Measurements from ENCODE around the gene CYRIA. TPM values are rescaled to one million over a fixed set of nuclear protein-coding genes. Genes with fewer than 3 reads are reported as not detected.
A peak's percentile ranks its signal among the peaks of the same experiment; 100 is the strongest.

Gene CYRIA
- total and polyA plus RNA-seq, 7 donors: 0.92 to 15.3 (median 9.0) TPM

DNA sequence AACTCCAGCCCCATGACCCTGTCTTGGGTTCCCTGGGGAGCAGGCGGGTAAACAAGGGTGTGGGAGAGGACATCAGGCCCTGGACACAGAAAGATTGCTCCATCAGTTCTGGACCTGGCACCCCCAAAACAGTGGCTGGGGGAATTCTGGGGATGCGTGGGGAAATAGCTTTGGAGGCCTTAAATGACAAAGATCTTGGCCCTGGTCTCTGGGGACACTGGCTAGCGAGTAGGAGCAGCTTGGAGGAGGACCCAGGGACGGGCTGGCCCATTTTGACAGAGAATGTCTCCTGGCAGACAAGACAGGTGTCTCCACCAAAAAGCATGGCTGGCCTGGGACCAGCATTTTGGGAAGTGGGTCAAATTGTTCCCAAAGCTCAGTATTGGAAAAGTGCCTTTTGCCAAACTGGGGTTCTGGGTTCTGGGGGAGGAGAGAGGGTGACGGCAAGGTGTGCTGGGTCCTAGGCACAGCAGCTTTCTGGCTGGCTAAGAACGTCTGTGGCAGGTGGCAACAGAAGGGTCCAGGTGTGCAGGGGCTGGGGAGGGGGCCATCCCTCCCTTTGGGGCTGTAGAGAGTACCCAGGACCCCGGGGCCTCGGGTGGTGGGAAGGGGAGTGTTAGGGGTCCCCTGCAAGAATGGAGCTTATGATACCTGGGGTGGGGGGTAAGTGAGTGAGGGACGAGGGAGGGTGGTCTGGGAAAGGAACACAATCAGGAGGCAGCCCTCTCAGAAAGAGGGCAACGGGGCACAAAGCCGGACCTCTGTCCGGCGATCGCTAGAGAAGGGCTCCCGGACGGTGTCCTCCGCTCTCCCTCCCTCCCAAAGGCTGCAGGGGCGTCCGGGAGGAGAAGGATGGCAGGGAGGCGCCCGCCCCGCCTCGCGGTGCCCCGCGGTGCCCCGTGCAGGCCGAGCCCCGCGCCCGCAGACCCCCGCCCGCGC lies 556 bp downstream of the CYRIA start:
- Histone ChIP-seq H3K4me1 (peaks cover 0 to 51% (median 49%) of the 10 kb centered on the region in 4 donors), H3K36me3 (no peaks in the 10 kb centered on the region), H3K27me3 (no peaks in the 10 kb centered on the region), H3K27ac (peak overlapping the region; percentile 67 to 83 (median 76)), H3K4me3 (peak overlapping the region; percentile 65 to 87 (median 80)), H3K9me3 (no peaks in the 10 kb centered on the region)
- TF ChIP-seq EP300 (IDR thresholded peaks at IDR 0.05): no peak
- no peak for TF ChIP-seq POLR2A (IDR thresholded peaks at IDR 0.05)
- TF ChIP-seq, protein P1, sequence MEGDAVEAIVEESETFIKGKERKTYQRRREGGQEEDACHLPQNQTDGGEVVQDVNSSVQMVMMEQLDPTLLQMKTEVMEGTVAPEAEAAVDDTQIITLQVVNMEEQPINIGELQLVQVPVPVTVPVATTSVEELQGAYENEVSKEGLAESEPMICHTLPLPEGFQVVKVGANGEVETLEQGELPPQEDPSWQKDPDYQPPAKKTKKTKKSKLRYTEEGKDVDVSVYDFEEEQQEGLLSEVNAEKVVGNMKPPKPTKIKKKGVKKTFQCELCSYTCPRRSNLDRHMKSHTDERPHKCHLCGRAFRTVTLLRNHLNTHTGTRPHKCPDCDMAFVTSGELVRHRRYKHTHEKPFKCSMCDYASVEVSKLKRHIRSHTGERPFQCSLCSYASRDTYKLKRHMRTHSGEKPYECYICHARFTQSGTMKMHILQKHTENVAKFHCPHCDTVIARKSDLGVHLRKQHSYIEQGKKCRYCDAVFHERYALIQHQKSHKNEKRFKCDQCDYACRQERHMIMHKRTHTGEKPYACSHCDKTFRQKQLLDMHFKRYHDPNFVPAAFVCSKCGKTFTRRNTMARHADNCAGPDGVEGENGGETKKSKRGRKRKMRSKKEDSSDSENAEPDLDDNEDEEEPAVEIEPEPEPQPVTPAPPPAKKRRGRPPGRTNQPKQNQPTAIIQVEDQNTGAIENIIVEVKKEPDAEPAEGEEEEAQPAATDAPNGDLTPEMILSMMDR (IDR thresholded peaks at IDR 0.05): no peak
- TF ChIP-seq POLR2AphosphoS5 (IDR thresholded peaks at IDR 0.05): no peak
- peak; percentile 74 for DNase-seq
- 6 to 10% methylated on average over 34 of the region's 34 CpGs for WGBS, 2 donors
- intact Hi-C loops (cut with DNase I): no loop called here

DNA sequence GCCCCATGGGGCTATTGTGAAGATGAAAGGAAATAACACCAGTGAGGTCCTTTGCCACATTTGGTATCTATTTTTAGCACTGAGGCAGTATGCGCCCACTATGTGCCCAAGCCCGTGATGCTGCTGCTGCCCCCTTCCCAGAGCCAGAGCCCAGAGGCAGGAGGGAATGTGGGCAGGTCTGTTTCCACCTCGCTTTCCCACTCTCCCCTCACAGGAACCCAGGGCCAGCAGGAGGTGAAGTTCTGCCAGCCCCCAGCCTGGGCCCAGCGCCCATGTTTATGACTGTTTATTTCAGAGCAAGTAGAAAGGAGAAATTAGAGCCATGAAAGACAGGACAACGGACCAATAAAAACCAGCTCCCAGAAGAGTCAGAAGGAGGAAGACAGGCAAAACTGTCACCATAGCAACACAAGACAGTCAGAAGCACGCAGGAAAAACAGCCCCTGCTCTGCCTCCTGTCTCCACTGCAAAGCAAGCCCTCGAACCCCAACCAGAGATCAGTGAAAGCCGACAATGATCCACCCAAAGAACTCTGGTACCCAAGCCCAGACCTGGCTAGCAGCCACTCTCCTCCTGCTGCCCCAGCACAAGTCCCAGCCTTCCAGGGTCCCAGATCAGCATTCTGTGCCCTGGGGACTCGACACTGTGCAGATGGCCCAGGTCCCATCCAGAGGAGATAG lies 1.4 kb downstream of the CYRIA start:
- 14 to 28% methylated on average over 9 of the region's 9 CpGs for WGBS, 2 donors
- intact Hi-C loops (cut with DNase I): no loop called here
- Histone ChIP-seq H3K4me1 (peaks cover 0 to 60% (median 53%) of the 10 kb centered on the region in 4 donors), H3K9me3 (no peaks in the 10 kb centered on the region), H3K27me3 (no peaks in the 10 kb centered on the region), H3K36me3 (no peaks in the 10 kb centered on the region), H3K27ac (peak overlapping the region; percentile 67 to 83 (median 76)), H3K4me3 (peak overlapping the region; percentile 65 to 87 (median 80))
- TF ChIP-seq, protein P1 (IDR thresholded peaks at IDR 0.05): no peak
- TF ChIP-seq POLR2A (IDR thresholded peaks at IDR 0.05) (no peak), EP300 (IDR thresholded peaks at IDR 0.05) (no peak), POLR2AphosphoS5 (IDR thresholded peaks at IDR 0.05) (peak in 3 of 4 donors; percentile 37 to 70 (median 39))
- DNase-seq: peak; percentile 88

DNA sequence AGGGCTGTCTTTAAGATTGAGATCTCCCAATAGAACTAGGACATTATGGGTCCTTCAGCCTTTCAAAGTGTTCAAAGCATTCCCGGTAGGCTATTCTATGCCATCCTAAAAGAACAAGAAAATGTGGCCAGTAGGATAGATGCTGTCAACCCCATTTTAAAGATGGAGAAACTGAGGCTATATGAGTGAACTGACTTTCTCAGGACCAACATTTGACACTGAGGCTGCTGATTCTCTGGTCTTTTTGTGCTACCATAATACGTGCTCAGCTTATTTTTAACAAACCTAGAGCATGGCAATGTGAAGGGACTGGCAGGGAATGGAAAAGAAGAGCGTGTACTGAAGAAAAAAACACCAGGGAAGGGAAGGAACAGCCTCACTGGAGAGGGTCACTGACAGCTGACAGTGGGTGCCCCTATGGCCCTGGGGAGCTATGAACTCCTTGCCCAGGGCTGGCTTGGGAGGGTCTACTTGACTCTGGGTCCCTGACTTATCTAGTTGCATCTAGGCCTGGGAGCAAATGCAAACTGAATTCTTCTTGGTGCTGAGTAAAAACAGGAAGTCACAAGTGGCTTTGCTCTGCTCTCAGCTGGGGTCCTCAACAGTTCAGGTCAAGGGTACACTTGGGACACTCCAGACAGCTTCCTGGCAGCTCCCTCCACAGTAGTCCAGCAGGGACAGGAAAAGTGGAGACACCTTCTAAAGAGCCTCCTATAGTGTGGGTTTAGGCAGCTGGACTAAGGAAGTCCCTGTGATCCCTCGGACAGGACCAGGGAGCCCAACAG lies 2.3 kb downstream of the CYRIA start:
- intact Hi-C loops (cut with DNase I): no loop called here
- Histone ChIP-seq H3K4me3 (peak overlapping the region in 2 of 4 donors; percentile 65 to 78), H3K27ac (peak overlapping the region; percentile 67 to 83 (median 76)), H3K36me3 (no peaks in the 10 kb centered on the region), H3K4me1 (peaks cover 0 to 69% (median 61%) of the 10 kb centered on the region in 4 donors), H3K9me3 (no peaks in the 10 kb centered on the region), H3K27me3 (no peaks in the 10 kb centered on the region)
- 84 to 86% methylated on average over 4 of the region's 4 CpGs for WGBS, 2 donors
- no peak for DNase-seq
- TF ChIP-seq EP300 (IDR thresholded peaks at IDR 0.05) (no peak), POLR2A (IDR thresholded peaks at IDR 0.05) (no peak), POLR2AphosphoS5 (IDR thresholded peaks at IDR 0.05) (no peak)
- TF ChIP-seq, protein P1 (IDR thresholded peaks at IDR 0.05): no peak

DNA sequence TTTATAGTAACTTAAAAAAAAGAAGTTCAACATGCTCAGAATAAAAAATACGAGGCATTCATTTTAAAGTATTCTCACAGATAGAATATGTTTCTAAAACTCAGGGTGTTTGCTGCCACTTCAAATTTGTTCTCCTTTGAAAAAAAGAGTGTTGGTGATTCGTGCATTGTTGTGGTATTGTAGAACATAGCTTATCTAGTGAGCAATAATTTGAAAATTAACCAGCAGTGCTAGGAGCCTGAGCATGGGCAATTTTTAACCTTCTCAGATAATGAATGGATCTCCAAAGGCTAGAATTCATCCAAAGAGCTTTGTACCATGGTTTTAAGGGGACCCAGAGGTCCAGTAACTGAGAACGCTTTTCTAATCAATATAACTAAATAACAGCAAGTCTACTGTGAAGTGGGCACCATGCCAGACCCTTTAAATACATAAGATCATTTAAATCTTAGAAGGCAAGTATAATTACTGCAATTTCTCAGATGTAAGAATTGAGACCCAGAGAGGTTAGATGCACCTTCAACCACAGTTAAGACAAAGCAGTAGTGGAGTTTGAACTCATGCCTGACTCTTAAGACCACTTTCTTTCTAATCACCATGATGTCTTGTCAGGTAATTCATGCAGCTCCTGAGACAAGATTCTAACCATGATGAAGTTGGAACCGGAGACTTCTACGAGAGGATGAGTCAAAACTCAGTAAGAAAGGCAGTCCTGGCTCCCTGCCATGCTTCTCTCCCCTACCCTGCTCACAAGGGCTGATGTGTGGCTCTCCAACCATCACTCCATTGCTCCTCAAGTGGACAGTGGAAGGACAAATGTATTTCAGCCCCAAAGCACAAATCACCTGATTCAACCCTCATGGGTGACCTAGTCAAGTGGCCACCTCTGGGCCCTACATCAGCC lies 3.4 kb downstream of the CYRIA start:
- WGBS, 2 donors: 71 to 78% methylated on average over 5 of the region's 5 CpGs
- H3K9me3 ChIP-seq: no peaks in the 10 kb centered on the region
- intact Hi-C loops (cut with DNase I): no loop called here
- peaks cover 0 to 80% (median 68%) of the 10 kb centered on the region in 4 donors for H3K4me1 ChIP-seq
- peak; percentile 77 for DNase-seq
- no peaks in the 10 kb centered on the region for H3K36me3 ChIP-seq
- H3K4me3 ChIP-seq: no peak overlapping the region
- H3K27ac ChIP-seq: peak overlapping the region; percentile 2 to 83 (median 10)
- H3K27me3 ChIP-seq: no peaks in the 10 kb centered on the region
- TF ChIP-seq EP300 (IDR thresholded peaks at IDR 0.05) (no peak), POLR2A (IDR thresholded peaks at IDR 0.05) (no peak), POLR2AphosphoS5 (IDR thresholded peaks at IDR 0.05) (no peak)
- TF ChIP-seq, protein P1 (IDR thresholded peaks at IDR 0.05): no peak
